Right lobe of liver (tissue), 4 donors: ENCODE data around the gene FBXW10B.

Source experiments
- POLR2A ChIP-seq: fragments of 450-650 bp; IDR thresholded peaks from one replicate; pipeline ENCODE4 v1.6.1; 2017; ENCODE audit warnings: antibody characterized with exemption, mild to moderate bottlenecking
- TF ChIP-seq, protein P1 (sequence below), 4 donors: fragments of 200-600 bp in 3 of 4; fragments of 450-650 bp in 1 of 4; IDR thresholded peaks; one replicate each; pipeline versions ENCODE4 v1.5.1 to v1.8.0; 2016 to 2022; ENCODE audit warnings: antibody characterized with exemption in 4 of 4, mild to moderate bottlenecking in 2 of 4
- donor health status: DM: no; HTN: no; CAD: no.
- donor health status: DM: no; HTN: no; CAD: no.
- donor health status: DM: no; HTN: yes; CAD: no.

DNA sequence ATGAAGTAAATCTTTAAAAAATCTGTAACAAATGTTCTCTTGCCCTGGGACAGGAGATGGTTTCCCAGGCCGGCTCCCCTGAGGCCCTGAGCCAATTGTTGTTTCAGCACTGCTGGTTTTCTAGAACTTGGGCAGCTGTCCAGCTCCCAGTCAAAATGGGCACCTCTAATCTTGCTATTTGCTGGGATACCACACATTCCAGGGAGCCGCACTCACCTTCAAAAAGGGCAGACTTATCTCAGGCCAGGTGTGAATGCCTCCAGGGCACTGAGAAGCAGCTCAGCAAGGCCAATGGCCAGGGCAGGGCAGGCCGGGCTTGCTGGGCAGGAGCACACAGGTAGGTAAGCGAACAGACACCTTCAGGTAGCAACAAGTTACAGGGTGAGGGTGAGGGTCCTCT, 40.2 kb upstream of the FBXW10B start:
- TF ChIP-seq, protein P1, sequence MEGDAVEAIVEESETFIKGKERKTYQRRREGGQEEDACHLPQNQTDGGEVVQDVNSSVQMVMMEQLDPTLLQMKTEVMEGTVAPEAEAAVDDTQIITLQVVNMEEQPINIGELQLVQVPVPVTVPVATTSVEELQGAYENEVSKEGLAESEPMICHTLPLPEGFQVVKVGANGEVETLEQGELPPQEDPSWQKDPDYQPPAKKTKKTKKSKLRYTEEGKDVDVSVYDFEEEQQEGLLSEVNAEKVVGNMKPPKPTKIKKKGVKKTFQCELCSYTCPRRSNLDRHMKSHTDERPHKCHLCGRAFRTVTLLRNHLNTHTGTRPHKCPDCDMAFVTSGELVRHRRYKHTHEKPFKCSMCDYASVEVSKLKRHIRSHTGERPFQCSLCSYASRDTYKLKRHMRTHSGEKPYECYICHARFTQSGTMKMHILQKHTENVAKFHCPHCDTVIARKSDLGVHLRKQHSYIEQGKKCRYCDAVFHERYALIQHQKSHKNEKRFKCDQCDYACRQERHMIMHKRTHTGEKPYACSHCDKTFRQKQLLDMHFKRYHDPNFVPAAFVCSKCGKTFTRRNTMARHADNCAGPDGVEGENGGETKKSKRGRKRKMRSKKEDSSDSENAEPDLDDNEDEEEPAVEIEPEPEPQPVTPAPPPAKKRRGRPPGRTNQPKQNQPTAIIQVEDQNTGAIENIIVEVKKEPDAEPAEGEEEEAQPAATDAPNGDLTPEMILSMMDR (IDR thresholded peaks at IDR 0.05) = no peak
- TF ChIP-seq POLR2A = no peak
